ENCODE results near the gene ZFAND4.
"Not testable (repeated sequence)": the region's sequence is repeated elsewhere in the genome, so short reads cannot be mapped to it uniquely, and the experiment has no call there.

Gene ZFAND4

GRCh38 chr10:45660876-45661411, 11.6 kb downstream of the ZFAND4 start:
- H3K9me3 ChIP-seq: no peaks in the 10 kb centered on the region
- no peak for TF ChIP-seq CTCF (IDR thresholded peaks at IDR 0.05; ENCODE audit: low read depth, low read length)
- no peak overlapping the region for H3K4me3 ChIP-seq (ENCODE audit: low read depth, low read length)
- no peak for DNase-seq
- H3K36me3 ChIP-seq: no peaks in the 10 kb centered on the region
- H3K4me1 ChIP-seq: no peaks in the 10 kb centered on the region
- H3K27me3 ChIP-seq: no peaks in the 10 kb centered on the region

GRCh38 chr10:45657033-45657926, 15.3 kb downstream of the ZFAND4 start:
- Histone ChIP-seq H3K4me3 (ENCODE audit: low read depth, low read length) (no peak overlapping the region), H3K27me3 (no peaks in the 10 kb centered on the region), H3K9me3 (no peaks in the 10 kb centered on the region), H3K36me3 (no peaks in the 10 kb centered on the region), H3K4me1 (no peaks in the 10 kb centered on the region)
- DNase-seq: no peak
- TF ChIP-seq CTCF (IDR thresholded peaks at IDR 0.05; ENCODE audit: low read depth, low read length): no peak

GRCh38 chr10:45655219-45655618, 17.4 kb downstream of the ZFAND4 start:
- Histone ChIP-seq H3K9me3 (no peaks in the 10 kb centered on the region), H3K36me3 (no peaks in the 10 kb centered on the region), H3K27me3 (no peaks in the 10 kb centered on the region), H3K4me3 (ENCODE audit: low read depth, low read length) (no peak overlapping the region), H3K4me1 (no peaks in the 10 kb centered on the region)
- no peak for DNase-seq
- no peak for TF ChIP-seq CTCF (IDR thresholded peaks at IDR 0.05; ENCODE audit: low read depth, low read length)

GRCh38 chr10:45654753-45655141, 17.8 kb downstream of the ZFAND4 start:
- H3K9me3 ChIP-seq; H3K4me3 ChIP-seq (ENCODE audit: low read depth, low read length); H3K4me1 ChIP-seq: not testable (repeated sequence)

GRCh38 chr10:45653454-45653853, 19.1 kb downstream of the ZFAND4 start:
- DNase-seq: no peak
- Histone ChIP-seq H3K4me3 (ENCODE audit: low read depth, low read length) (no peak overlapping the region), H3K27me3 (no peaks in the 10 kb centered on the region), H3K9me3 (no peaks in the 10 kb centered on the region), H3K4me1 (no peaks in the 10 kb centered on the region), H3K36me3 (no peaks in the 10 kb centered on the region)
- no peak for TF ChIP-seq CTCF (IDR thresholded peaks at IDR 0.05; ENCODE audit: low read depth, low read length)

More at GRCh38 chr10:45654753-45655141, 17.8 kb downstream of the ZFAND4 start:
- not testable (repeated sequence) for DNase-seq, H3K36me3 ChIP-seq, H3K27me3 ChIP-seq

GRCh38 chr10:45652511-45652910, 20.1 kb downstream of the ZFAND4 start:
- no peaks in the 10 kb centered on the region for H3K9me3 ChIP-seq
- no peak for DNase-seq
- H3K36me3 ChIP-seq: no peaks in the 10 kb centered on the region
- TF ChIP-seq CTCF (IDR thresholded peaks at IDR 0.05; ENCODE audit: low read depth, low read length): no peak
- no peaks in the 10 kb centered on the region for H3K4me1 ChIP-seq
- H3K4me3 ChIP-seq (ENCODE audit: low read depth, low read length): no peak overlapping the region
- H3K27me3 ChIP-seq: no peaks in the 10 kb centered on the region

All from BE2C (cell line).